GM21576 (cell line): Measurements from ENCODE around the gene LRRC15.

ENCODE experiments used
- ATAC-seq: cut with Tn5 transposase; IDR thresholded peaks from one replicate; pipeline ENCODE4 v1.9.1; 2021; ENCODE audit warnings: mild to moderate bottlenecking, moderate library complexity; ENCODE audit not compliant: unreplicated experiment

The LRRC15 gene

DNA sequence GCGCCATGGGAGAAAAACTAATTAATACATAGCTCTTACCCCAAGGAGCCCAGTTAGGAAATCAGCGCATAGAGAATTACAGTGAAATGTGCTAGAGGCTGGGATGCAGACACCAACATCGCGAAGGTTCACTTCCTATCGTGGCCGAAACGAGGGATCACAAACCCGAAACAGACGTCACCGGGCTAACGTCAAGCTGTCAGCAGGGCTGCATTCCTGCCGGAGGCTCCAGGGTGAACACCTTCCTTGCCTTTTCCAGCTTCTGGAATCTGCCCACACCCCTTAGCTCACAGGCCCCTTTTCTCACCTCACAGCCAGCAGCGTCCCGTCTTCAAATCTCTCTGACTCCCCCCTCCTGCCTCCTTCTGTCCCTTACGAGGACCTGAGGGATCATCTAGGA is 16.5 kb upstream of the LRRC15 start:
- no peak for ATAC-seq

DNA sequence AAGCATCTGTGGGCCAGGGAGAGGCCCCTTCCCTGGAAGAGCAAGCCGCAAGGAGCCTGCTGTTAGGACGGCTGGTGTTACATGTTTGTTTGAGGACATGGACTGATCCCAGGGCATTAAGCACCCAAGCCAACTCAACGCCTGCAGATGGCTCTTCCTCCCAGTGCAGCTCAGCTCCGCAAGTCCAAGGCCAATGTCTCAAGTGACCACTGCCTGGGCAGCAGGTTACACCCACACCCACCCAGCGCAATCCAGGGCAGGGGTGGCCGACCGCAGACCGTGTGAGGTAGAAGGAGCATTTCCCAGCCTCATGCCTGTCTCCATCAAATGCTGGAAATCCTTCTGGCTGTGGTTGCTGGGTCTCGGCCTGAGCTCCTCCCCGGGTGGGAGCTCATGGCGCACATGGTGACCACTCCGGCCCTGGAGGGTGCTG is 15.0 kb upstream of the LRRC15 start:
- no peak for ATAC-seq

DNA sequence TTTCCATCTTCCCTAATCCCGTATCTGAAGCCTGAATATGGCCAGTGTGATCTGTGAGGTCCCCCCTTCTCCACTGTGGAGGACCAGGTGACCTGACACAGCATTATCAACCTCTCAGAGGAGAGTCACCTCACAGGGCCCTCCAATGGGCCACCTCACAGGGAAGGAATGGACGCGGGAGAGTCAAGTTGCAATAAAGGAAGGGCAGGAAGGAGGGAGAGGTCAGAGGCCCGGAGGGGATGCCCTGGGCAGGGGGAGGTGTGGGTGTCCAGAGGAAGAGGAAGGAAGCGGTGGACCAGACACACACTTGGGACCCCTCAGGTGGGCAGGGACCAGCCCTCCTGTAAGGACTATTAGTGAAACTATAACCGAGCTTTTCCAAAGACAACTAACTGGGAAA is 14.6 kb upstream of the LRRC15 start:
- ATAC-seq: no peak

DNA sequence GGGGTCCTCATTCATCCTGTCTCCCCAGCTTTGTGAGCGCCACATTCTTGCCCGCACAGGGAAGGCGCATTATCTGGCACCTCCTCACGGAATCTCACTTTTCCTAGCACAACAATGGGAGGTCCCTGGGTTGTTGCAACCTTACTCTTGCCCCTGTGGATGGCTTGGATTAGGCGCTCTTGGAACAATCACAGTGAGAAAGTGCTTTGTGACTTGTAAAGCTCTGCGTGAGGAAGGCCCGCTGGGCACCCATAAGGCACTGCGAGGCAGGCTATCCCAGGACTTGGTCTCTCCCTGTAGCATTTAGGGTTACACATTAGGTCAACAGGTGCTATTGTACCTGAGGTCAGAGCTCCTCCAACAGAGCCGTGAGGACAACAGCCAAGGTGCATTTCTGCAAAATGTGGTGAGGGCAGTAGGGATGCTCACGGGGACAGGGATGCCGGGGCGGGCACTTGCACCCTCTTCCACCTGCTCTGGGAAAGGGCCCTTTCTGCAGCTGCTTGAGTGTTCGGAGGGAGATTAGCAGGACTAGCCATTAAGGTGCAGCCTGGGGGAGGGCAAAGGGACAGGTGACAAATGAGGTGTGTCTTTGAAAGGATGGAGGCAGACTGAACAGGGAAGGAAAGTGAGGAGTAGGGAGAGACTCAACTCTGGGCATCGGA is 13.9 kb upstream of the LRRC15 start:
- ATAC-seq: no peak

DNA sequence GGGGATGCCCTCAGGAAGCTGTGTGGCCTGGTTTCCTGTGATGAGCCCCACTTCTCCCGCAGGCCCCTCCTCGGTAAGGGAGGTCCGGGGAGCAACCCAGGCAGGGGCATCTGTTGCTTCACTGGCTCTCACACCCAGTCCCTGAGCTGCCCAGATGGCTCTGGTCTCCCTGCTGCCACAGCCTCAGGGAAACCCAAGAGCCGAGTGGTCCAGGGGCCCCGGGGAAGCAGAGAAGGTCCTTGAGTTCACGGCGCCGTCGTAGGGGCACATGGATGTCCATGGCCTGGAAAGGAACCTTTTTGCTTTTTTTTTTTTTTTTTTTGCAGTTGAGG is 13.3 kb upstream of the LRRC15 start:
- no peak for ATAC-seq

DNA sequence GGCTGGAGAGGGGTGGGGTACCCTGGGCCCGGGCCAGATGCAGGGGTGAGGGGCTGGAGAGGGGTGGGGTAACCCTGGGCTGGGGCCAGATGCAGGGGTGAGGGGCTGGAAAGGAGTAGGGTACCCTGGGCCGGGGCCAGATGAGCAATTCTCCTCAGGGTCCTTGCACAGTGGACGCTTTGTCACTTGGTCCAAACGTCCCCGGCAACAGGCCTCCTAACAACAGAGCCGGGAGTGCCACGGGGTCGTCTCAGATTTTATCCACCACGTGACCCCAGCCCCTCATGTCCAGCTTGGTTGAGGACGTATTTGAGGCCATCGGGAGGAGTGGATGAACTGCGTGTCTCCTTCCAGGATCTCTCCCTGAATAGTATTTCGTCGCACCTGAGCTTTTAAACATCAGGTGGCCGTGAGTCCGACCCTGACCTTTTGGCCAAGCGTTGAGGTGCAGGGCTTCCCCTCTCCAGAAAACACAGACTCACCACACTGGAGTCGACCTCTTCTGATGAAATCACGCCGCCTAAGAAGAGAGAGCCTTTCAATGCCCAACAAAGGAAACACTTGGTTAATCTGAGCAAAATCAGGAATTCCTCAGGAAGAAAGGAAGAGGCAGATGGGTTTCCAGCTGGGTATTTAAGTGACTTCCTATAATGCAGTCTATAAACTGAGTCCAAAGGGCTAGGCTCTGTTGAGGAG is 12.8 kb upstream of the LRRC15 start:
- ATAC-seq: no peak

DNA sequence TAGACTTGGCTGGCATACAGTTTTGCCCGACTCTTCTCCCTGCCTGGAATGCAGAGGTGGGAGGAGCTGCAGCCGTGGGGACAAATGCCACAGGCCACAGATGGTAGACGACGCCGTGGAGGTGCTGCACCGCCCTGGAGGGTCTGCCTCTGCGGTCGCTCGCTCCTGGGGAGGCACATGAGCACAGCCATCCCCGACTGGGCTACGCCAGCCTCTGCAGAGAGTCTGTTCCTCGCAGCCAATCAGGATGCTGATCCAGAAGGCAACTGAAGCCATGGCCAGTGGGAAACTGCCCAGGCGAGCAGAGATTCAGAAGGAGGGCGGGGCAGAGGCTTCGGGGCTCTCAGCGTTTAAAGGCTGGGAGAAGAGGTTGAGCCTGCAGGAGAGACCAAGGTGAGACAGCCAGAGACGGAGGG is 11.9 kb upstream of the LRRC15 start:
- no peak for ATAC-seq

DNA sequence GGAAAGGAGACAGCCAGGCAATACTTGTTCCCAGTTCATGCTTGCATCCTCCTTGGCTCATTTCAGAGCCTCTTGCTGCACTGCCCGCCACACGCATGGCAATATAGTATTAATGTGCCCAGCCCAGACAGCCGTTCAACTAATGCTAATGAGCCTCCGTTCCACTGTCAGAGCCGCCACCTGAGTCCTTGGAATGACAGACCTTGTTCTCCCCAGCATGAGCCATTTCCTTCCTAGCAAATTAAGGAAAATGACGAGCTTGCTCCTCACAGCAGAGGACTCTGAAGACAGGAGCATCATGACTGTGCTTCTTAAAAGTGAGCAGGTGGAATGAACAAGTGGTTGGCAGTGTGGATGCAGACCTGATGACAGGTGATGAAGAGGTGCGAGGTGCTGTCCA is 10.8 kb upstream of the LRRC15 start:
- no peak for ATAC-seq

DNA sequence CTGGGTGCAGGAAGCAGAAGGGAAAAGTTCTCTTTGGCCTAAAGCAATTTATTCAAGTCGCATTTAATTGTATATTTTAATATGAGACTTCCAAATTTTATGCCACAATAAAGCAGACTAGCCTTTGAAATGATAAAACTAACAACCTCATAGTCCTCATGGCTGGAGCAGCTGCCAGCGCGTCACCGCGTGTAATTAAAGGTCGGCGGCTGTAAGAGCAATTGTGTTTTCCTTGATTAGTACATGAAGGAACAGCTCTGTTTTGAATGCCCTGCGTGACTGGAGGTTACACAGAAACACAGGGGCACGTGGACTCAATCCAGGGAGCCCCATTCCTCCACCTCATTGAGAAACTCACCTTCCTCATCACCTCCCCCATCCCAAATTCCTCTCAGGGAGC is 10.1 kb upstream of the LRRC15 start:
- no peak for ATAC-seq

DNA sequence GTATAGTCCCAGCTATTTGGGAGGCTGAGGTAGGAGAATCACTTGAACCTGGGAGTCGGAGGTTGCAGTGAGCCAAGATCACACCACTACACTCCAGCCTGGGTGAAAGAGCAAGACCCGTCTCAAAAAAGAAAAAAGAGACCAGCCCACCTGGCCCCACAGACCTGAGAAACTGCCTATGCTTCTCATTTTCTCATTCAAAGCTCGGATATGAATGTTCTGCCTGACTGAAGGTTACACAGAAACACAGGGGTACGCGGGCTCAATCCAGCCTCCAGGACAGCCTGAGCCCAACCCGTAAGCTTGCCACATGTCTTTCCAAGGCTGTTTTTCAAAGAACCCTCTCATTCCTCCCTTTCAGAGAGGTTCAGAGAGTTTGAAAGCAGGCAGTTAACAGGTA is 9.7 kb upstream of the LRRC15 start:
- ATAC-seq: no peak

DNA sequence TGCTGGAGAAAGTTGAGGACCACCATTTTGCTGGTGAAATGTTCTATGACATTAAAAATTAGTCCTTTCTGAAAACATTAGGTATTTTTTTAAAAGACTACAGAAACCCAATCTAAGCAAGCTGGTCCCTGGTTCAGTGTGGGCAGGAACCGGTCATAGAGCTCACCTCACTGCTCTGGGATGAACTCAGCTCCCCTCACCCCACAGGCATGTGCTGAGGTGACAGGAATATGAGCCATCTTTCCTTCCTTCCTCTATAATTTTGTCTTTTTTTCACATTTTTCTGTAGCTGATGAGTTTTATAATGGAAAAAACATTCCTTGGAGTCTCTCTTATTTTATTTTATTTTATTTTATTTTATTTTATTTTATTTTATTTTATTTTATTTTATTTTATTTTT is 8.2 kb upstream of the LRRC15 start:
- no peak for ATAC-seq

DNA sequence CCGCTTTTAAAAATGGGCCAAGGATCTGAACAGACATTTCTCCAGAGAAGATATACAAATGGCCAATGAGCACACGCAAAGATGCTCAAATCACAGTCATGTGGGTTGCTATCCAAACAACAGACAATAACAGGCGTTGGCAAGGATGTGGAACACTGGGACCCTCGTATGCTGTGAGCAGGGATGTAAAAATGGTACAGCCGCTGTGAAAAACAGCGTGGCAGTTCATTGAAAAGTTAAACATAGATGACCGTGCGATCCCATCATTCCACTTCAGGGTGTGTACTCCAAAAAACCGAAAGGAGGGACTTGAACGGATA is 6.7 kb upstream of the LRRC15 start:
- ATAC-seq: no peak

DNA sequence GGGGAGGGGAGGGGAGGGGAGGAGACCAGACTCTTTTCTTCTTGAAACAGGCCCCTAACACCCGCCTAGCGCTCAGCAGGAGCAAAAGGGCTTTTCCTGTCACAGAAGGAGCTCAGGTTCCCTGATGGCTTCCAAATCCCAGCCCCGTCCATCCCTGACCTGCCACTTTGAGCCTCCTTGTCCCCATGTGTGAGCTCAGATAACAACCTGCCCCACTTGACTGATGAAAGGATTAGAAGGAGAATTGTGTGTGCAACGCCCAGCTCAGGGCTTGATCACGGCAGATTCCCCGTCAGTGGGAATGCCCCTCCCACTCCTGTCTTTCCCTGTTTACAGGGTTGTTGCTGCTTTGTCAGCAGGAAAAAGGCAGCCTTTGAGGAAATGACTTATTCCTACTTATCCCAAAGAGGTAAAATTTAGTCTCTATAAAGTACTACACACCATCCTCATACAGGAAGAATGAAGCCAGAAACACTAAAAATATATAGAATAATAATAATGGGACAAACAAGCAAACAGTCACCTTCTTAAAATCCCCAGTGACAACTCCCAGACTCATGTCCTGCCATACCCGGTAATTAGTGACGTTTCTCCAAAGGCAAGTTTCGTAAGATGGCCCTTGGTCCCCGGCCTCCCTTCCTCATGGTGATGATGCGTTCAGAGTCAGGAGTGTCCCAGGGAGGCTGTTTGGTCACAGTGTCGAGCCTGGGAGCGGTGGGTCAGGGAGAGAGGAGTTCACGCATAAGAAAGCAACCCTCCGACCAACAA is 6.1 kb upstream of the LRRC15 start:
- ATAC-seq: no peak

DNA sequence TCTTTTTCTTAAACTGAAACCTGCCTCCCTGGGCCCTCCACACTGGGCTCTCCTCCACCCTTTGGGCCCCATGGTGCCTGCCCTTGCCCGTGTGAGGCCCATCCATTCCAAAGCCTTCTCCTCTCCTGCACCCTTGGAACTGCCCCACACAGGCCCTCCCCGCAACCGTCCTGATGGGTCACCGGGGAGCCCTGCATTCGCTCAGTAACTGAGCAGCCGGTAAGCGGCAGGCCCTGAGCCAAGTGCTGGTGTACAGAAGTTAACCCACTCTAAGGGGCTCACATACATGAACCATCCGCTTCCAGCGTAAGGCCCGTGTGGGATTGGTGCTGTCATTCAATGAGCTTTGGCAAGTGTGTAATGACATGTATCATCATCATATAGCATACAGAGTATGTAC is 5.4 kb upstream of the LRRC15 start:
- no peak for ATAC-seq

DNA sequence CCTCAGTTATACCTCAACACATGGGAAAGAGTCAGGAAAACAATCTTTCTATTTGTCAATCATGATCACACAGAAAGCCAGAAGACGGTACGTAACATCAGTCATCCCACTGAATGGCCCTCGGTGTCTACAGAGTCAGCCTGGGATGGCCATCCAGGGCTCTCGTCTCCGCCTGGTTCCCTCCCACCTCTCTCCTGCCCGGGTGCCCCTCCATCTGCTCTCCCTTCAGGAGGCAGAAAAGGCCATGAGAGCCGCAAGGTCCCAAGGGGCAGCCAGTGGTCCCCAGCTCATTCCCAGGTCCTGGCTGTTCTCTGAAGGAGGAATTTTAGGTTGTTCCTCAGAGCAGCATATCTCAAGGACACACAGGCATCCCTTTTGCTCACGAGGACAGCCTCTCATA is 4.4 kb upstream of the LRRC15 start:
- no peak for ATAC-seq

DNA sequence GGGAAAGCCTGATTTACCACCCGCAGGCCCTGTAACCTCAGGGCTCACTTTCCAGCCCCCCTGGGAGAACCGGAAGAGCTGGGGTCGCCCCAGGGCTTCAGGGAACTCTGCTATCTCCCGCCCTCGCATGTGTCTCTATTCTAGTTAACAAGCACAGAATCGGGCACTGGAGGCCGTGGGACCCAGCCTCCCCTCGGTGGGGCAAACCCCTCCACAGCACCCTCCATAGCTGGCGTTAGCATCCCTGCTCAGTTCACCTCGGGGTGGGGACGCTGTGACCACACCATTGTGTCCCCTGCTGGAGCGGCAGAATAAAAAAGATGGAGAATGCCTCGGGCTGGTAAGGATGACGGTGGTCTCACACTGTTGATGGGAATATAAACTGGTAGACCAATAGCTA is 3.5 kb upstream of the LRRC15 start:
- no peak for ATAC-seq

DNA sequence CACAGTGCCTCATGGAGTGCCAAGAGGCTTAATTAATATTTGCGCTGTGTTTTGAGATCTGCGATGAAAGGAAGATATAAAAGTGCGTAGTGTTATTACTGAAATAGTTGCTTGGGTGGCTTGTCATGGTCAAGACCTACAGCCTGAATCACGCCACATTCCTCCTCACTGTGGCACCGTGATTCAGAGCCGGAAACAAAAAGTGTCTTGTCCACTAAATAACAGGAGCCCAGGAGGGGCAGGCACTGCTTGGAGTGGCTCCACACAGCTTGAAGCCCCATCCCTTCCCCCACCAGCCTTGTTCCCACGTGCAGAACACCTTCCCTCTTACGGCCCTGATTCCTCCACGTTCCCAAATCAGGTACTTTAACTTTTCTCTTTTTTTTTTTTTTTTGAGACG is 1.2 kb upstream of the LRRC15 start:
- ATAC-seq: no peak

DNA sequence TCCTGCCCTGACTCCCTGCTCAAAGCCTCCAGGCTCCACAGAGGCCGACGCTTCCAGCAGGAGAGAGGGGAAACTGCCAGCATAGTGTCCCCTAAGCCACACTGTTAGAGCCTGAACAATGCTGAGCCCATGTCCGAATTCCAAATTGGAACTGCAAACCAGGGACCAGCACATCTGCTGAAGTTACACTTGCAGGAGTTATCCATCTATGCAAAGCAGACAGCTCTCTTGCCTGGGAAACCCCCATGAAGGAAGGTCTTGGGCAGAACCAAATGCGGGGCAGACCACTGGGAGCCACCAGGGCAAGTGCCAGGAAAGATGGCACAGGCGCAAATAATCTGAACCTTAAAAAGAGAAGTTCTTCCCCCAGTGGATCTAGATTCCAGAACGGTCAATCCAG is 625 bp downstream of the LRRC15 start:
- ATAC-seq: no peak

DNA sequence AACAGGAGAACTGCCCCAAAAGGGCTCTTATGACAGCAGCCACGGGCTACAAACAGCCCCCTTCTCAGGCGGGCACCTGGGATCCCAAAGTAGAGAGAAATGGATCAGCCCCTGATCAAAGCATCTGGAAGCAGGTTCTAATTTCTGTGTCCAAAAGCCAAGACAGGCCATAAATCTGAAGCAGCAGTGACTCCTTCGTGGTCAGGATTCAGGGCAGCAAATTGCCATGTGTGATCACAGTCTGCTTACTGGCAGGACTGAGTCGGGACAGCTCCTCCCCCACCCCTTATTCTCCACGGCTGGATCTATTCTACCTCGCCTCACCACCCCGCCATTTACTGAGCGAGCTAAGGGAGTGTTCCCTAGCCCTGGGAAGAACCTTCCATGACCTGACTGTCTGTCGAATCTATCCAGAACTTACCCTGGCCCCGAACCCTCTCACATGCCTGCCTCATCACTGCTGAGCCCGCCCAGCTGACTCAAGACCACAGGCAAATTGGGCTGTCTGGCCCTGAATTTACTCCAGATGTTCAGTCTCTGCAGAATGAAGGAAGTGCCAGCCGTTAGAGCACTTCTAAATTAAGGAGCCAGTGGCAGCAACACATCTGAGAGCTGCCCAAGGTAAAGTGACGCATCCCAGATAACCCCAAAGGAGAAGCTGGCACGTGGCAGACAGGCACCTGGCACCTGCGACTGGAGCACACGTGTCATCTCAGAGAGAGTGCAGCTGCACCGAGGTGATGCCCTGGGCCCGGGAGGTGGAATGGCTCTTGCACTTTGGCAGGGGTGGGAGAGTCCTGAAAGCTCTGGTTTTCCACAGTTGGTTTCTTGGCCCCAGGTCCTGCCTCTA is 1.3 kb downstream of the LRRC15 start:
- ATAC-seq: no peak

DNA sequence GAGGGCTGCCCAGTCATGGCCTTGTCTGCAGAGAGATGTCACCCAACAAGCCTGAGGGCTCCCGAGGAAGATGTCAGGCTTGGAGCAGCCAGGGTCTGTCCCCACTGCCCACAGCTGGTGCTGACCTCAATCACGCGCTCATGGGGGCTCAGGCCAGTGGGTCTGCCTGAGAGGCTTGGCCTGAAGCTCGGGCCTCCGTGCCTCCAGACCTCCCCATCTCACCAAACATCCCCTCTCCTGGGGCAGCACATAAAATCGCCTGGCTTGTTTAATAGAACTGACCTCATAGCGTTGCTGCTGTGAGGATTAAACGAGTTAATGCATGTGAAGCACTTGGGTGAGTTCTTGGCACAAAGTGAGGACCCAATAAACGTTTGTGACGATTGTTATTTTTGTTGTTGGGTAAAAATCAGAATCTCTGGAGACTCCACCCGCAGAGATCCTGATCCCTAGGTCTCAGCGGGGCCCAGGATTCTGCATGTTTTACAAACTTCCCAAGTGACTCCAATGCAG is 3.5 kb downstream of the LRRC15 start:
- no peak for ATAC-seq

DNA sequence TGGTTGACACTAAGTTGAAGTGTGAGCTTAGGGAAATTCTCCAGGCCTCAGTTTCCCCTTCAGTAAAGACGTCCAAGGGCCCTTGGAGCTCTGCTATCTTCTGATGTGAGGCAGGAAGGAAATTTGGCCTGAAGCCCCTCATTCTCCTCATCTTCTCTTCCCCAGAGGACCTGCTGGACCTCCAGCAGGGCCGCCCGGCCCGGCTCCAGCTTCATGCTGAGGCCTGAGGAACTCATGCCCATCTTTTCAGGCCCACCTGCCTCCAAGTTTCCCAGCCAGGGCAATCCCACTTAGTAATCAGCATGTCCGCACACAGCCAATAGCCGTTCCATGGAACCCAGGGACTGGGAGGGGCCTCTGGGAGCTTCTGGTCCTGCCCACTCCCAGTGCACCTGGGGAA is 4.0 kb downstream of the LRRC15 start:
- ATAC-seq: no peak
